ENCODE data around the gene LRRC30.

DNA sequence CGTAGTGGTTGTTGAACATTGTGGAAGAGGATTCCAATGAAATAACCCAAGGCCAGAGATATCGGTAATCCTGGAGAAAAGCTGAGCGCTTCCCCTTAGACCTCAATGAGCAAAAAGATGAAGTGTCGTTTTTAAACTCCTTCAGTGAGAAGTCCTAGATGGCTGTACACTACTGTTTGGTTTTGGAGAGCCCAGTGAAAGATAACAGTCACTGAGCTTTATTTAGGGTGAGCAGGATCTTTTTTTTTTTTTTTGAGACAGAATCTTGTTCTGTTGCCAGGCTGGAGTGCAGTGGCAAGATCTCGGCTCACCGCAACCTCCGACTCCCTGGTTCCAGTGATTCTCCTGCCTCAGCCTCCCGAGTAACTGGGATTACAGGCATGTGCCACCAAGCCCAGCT is 24.2 kb downstream of the LRRC30 start:
- TF ChIP-seq USF2 (IDR thresholded peaks at IDR 0.05; ENCODE audit: low read depth, low read length) = no peak
- TF ChIP-seq, protein P1, sequence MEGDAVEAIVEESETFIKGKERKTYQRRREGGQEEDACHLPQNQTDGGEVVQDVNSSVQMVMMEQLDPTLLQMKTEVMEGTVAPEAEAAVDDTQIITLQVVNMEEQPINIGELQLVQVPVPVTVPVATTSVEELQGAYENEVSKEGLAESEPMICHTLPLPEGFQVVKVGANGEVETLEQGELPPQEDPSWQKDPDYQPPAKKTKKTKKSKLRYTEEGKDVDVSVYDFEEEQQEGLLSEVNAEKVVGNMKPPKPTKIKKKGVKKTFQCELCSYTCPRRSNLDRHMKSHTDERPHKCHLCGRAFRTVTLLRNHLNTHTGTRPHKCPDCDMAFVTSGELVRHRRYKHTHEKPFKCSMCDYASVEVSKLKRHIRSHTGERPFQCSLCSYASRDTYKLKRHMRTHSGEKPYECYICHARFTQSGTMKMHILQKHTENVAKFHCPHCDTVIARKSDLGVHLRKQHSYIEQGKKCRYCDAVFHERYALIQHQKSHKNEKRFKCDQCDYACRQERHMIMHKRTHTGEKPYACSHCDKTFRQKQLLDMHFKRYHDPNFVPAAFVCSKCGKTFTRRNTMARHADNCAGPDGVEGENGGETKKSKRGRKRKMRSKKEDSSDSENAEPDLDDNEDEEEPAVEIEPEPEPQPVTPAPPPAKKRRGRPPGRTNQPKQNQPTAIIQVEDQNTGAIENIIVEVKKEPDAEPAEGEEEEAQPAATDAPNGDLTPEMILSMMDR (conservative IDR thresholded peaks at IDR 0.05; ENCODE audit: low read depth, low read length) = no peak
- TF ChIP-seq SMC3 (IDR thresholded peaks at IDR 0.05; ENCODE audit: low read depth, low read length) = no peak

Data from IMR-90 (cell line).